PC-9 (cell line): ENCODE measurements around the gene TMEM176A.

Experiments
- CTCF ChIP-seq: fragments of 200-600 bp; sonication (generic); conservative IDR thresholded peaks from 2 replicates; pipeline ENCODE4 v1.6.1; 2017; ENCODE audit warnings: mixed run types, antibody characterized with exemption, mild to moderate bottlenecking, moderate library complexity
- EZH2 ChIP-seq: fragments of 200-600 bp; sonication (generic); IDR thresholded peaks from 2 replicates; pipeline ENCODE4 v1.8.0; 2017; ENCODE audit warnings: antibody characterized with exemption, low read depth

- no peak for TF ChIP-seq CTCF
- TF ChIP-seq EZH2, result no peak
These were observed 1.4 kb upstream of the TMEM176A start for GRCh38 chr7:150799156-150799555.
